GM12891 (cell line): ENCODE data around the gene PCSK6.

Source experiments
- DNase-seq: peaks from one replicate; pipeline ENCODE4 v3.0.0; 2011; ENCODE audit warnings: low spot score; ENCODE audit not compliant: insufficient read length
- FAIRE-seq: peaks from 2 replicates; lab custom pipeline; 2011; peaks lifted over from hg19 to GRCh38; lab: Jason Lieb, UNC
- PAX5 ChIP-seq: IDR thresholded peaks from 2 replicates; pipeline ENCODE4 v1.6.1; 2011; ENCODE audit warnings: low read length, moderate library complexity, mild to moderate bottlenecking; ENCODE audit not compliant: insufficient read depth, severe bottlenecking
- POLR2A ChIP-seq: IDR thresholded peaks from 2 replicates; pipeline ENCODE4 v1.6.1; 2011; ENCODE audit warnings: low read depth, low read length, control low read depth
- POLR2AphosphoS5 ChIP-seq: IDR thresholded peaks from 2 replicates; pipeline ENCODE4 v1.6.1; 2011; ENCODE audit warnings: low read depth, low read length, control low read depth
- POU2F2 ChIP-seq: IDR thresholded peaks from 2 replicates; pipeline ENCODE4 v1.6.1; 2011; ENCODE audit warnings: low read depth, mild to moderate bottlenecking, control low read depth, low read length, moderate library complexity
- SPI1 ChIP-seq: IDR thresholded peaks from 2 replicates; pipeline ENCODE4 v1.6.1; 2011; ENCODE audit warnings: low read depth, low read length, control low read depth
- TAF1 ChIP-seq: IDR thresholded peaks from 2 replicates; pipeline ENCODE4 v1.6.1; 2011; ENCODE audit warnings: low read depth, low read length, control low read depth

The PCSK6 gene

DNA sequence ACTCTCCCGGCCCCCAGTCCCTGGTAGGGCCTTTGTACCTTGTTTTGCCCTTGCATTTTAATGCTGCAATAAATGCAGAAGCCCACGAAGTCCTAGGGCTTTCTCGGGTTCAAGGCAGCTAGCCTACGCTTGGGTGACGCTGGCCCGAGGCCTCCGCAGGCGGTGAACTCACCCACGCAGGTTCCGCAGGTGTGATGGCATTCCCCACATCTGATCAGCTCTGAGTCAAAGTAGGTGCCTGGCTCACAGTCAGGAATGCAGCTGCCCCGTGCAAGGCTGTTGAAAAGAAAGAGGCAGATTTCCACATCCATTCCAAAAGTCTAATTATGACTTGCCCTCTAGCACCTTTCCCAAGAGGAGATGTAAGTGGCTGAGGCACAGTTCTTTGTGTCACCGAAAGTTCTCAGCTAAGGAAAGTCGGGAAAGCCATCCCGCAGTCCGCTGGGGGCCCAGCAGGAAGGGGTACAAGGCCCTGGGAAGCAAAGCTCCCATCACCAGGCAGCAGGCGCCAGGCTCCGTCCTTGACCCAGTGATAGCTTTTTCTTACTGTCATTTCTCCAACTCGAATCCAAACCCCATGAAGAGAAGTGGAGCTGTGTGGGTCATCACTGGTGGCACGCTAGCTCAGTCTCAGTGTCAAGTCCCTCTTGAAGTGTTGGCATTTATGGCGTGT, 171.2 kb downstream of the PCSK6 start:
- no peak for FAIRE-seq
- no peak for TF ChIP-seq POLR2AphosphoS5
- TF ChIP-seq PAX5, result no peak
- no peak for TF ChIP-seq TAF1
- no peak for TF ChIP-seq POLR2A
- TF ChIP-seq SPI1, result no peak
- no peak for TF ChIP-seq POU2F2
- DNase-seq, result no peak

DNA sequence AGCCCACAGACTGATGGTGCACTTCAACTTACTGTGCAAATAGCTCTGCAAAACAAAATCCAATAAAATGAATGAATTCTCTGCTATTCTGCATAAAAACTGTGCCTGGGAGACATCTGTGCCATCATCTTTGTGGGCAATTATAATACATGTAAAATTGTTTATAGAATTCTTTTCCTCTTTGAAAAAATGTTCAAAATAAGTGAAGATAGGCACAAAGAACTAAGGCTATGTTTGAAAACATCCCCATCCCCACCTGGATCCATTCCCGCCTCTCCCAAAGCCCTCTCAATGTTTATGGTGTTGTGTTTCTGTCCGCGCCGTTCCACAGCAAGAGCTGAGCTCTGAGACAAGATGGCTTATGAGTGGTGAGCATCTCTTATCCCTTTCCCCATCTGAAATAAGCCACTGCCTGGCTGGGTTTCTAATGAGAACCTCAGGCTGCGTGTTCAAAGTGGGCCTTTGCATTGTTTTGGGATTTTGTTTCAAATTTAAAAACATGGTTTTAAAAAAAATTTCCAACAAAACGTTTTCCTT, 172.1 kb downstream of the PCSK6 start:
- FAIRE-seq (no peak), DNase-seq (no peak)

DNA sequence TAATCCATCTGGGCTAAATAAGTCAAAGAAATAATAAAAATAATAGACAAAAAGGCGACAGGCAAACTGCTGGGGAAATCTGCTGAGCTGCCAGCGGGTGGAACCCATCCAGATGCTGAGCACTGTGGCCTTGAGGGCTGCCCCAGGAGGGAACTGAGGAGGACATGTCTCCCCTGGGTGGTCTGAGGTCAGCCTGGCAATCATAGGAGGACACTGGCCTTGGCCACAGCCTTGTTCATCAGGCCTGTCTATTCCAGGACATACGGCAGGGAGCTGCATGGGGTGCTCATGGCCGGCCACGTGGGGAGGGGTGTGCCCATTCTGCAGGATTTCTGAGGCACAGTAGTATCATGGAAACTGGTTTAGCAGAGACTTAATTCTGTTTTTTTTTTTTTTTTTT, 173.0 kb downstream of the PCSK6 start:
- TF ChIP-seq TAF1 (no peak), PAX5 (no peak), SPI1 (no peak), POU2F2 (no peak), POLR2AphosphoS5 (no peak), POLR2A (no peak)
- DNase-seq, result no peak

More for the DNA sequence above, 172.1 kb downstream of the PCSK6 start:
- no peak for TF ChIP-seq POLR2A
- TF ChIP-seq TAF1, result no peak
- no peak for TF ChIP-seq SPI1
- TF ChIP-seq POU2F2, result no peak
- no peak for TF ChIP-seq POLR2AphosphoS5
- TF ChIP-seq PAX5, result no peak

DNA sequence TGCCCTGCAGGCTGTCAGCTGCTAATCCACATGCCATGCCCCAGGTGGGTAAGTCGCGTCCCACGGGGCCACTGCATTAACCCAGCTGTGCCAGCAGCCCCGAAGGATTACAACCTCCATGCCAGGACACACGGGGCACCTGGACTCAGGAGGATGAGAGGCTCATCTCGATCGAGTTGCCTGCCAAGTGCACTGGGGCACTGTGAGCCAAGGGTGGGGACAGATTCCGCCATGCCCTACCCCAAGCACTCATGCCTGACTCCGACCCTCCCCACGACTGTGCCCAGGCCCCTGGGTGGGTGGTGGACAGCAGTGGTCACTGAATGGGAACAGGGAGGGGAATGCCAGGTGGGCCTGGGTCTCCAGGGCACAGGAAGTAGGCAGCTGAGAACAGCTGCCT, 173.8 kb downstream of the PCSK6 start:
- TF ChIP-seq POLR2A (no peak), POU2F2 (no peak), TAF1 (no peak), PAX5 (no peak), SPI1 (no peak), POLR2AphosphoS5 (no peak)
- DNase-seq (no peak), FAIRE-seq (no peak)

More for the DNA sequence above, 173.0 kb downstream of the PCSK6 start:
- FAIRE-seq, result no peak

DNA sequence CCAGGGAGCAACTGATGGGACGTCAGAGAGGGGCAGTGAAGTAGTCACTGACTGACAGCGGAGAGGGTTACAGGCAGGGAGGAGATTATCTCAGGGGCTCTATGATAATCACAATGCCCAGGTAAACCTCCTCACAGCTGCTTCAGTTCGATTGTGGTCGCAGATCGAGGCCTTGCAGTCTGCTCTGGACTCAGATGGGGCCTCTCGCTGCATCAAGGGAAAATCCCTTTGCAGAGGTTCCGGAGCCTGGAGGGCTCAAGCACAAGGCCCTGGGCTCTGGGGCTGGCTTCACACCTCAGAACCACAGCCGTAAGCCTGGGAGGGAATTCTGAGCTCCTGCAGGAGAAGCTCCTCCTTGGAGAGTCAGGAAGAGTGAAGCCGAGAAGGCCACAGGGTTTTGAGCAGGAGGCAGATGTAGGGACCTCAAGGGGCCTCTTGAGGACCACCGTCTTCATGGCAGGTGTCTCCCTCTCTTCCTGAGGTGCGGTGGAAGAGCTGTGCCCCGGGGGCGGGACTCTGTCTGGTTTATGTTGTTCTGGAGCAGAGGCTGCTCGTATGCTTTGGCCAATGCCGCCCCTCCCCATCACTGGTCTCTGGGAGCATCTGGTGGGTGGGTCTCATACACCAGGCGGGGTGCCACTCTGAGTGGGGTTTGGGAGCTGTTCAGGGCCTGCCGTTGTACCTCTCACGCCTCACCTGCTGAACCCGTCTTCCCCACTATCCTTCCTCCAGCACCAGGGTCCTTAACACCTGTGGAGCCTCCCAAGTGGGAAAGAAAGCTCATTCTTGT, 175.0 kb downstream of the PCSK6 start:
- TF ChIP-seq POLR2A, result no peak
- no peak for TF ChIP-seq POU2F2
- no peak for TF ChIP-seq PAX5
- TF ChIP-seq TAF1, result no peak
- TF ChIP-seq POLR2AphosphoS5, result no peak
- TF ChIP-seq SPI1, result no peak
- DNase-seq, result no peak
- no peak for FAIRE-seq

DNA sequence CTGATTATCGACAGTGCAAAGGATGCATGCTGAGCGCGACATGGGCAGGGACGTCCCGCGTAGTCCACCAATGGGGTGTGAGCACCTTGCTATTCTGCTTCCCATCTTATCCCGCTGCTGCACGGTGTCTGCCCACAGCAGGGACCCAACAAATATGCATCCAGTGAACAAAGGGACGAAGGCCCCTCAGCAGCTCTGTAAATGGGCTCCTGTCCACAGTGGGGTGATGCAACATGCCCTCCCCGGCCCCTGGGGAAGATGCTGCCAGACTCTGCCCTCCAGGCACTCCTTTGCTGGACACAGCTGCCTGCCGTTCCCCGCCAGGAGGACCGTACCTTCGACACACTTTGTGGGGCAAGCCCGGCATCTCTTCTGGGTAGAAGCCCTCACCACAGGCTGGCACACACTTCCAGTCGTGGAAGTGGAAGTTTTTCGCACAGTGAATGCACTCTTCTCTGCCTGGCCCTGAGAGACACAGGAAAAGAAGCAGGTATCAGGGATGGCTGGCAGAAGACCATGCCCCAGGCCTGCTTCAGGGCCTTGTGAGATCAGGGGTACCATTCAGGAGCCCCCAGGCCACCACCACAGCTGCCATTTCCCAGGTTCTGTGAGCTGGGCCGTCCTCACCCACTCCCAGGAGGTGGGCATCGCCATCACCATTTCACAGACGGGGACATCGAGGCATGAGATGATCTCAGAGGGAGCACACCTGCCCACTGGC, 176.3 kb downstream of the PCSK6 start:
- no peak for FAIRE-seq
- no peak for DNase-seq
- TF ChIP-seq POLR2A (no peak), SPI1 (no peak), PAX5 (no peak), POU2F2 (no peak), POLR2AphosphoS5 (no peak), TAF1 (no peak)

DNA sequence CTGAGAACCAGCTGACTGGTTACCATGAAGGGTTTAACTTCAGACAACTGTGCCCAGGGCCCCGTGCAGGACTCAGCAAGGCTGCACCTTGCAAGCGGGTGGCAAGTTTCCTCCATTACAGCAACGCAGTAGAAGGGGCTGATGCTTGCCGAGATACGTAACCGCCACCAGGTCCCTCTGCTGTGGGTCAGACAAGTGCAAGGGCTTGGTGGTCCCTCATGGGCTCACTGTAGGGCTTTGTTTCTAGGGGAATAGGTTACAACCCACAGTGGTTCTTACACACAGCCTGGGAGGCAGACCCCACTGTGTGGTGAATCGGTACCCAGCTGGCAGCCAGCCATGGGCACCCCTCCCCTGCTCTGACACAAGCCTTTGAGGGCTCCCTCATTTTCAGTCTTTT, 179.0 kb downstream of the PCSK6 start:
- FAIRE-seq (no peak), DNase-seq (no peak)
- no peak for TF ChIP-seq SPI1
- no peak for TF ChIP-seq POLR2A
- TF ChIP-seq POLR2AphosphoS5, result no peak
- no peak for TF ChIP-seq TAF1
- TF ChIP-seq POU2F2, result no peak
- TF ChIP-seq PAX5, result no peak

DNA sequence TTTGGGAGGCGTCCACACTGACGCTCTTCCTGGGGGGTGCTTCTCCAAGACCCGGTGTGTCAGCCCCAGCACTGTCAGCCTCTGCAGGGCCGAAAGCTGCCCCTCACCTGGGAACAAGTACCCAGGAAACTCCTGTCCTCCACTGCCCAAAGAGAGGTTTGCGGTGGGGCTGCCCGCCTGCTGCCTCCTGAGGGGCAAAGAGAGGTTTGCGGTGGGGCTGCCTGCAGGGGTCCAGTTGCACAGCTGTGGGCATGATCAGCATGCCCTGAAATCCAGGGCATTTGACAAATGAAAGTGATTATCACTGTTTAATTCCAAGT, 179.4 kb downstream of the PCSK6 start:
- DNase-seq (no peak), FAIRE-seq (no peak)
- no peak for TF ChIP-seq SPI1
- TF ChIP-seq POLR2A, result no peak
- no peak for TF ChIP-seq POLR2AphosphoS5
- TF ChIP-seq TAF1, result no peak
- no peak for TF ChIP-seq POU2F2
